GM18498 (cell line): ENCODE data around the gene NCAPD3.
"Not testable (repeated sequence)": the region's sequence is repeated elsewhere in the genome, so short reads cannot be mapped to it uniquely, and the experiment has no call there.

Experiments used
- ATAC-seq: cut with Tn5 transposase; IDR thresholded peaks from one replicate; pipeline ENCODE4 v1.9.1; 2021; ENCODE audit warnings: mild to moderate bottlenecking, moderate library complexity; ENCODE audit not compliant: unreplicated experiment

The NCAPD3 gene, protein sequence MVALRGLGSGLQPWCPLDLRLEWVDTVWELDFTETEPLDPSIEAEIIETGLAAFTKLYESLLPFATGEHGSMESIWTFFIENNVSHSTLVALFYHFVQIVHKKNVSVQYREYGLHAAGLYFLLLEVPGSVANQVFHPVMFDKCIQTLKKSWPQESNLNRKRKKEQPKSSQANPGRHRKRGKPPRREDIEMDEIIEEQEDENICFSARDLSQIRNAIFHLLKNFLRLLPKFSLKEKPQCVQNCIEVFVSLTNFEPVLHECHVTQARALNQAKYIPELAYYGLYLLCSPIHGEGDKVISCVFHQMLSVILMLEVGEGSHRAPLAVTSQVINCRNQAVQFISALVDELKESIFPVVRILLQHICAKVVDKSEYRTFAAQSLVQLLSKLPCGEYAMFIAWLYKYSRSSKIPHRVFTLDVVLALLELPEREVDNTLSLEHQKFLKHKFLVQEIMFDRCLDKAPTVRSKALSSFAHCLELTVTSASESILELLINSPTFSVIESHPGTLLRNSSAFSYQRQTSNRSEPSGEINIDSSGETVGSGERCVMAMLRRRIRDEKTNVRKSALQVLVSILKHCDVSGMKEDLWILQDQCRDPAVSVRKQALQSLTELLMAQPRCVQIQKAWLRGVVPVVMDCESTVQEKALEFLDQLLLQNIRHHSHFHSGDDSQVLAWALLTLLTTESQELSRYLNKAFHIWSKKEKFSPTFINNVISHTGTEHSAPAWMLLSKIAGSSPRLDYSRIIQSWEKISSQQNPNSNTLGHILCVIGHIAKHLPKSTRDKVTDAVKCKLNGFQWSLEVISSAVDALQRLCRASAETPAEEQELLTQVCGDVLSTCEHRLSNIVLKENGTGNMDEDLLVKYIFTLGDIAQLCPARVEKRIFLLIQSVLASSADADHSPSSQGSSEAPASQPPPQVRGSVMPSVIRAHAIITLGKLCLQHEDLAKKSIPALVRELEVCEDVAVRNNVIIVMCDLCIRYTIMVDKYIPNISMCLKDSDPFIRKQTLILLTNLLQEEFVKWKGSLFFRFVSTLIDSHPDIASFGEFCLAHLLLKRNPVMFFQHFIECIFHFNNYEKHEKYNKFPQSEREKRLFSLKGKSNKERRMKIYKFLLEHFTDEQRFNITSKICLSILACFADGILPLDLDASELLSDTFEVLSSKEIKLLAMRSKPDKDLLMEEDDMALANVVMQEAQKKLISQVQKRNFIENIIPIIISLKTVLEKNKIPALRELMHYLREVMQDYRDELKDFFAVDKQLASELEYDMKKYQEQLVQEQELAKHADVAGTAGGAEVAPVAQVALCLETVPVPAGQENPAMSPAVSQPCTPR (N-terminal part only)

GRCh38 chr11:134223836-134224709 lies at the start of gene NCAPD3, which contains the start of gene VPS26B:
NCAPD3 (minus strand) TSS chr11:134223967; CDS start chr11:134223926, 41 bp downstream.
VPS26B (plus strand) TSS chr11:134224671; CDS start chr11:134225123, 452 bp downstream.
- peak; percentile 75 for ATAC-seq

DNA sequence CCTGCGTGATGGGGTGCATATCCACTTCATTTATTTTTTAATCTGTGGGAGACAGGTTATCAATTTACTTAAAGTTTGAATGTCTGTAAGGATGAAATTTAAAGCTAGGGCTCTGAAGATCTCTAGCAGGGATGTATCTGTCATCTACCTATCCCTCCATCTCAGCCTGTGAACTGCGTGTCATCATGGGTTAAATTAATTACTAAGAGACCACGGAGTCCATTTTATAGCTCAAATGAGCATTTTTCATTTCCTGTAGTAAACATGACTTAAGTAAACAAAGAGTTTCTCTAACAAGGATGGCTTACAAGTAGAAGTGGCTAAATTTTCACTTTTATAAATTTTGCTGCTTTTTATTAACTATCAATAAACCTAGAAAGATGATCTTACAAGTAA lies 49.5 kb upstream of the NCAPD3 start:
- no peak for ATAC-seq

GRCh38 chr11:134272381-134273316 lies 48.9 kb upstream of the NCAPD3 start:
- no peak for ATAC-seq

- ATAC-seq = no peak
These were observed 48.2 kb upstream of the NCAPD3 start for GRCh38 chr11:134271978-134272377.

DNA sequence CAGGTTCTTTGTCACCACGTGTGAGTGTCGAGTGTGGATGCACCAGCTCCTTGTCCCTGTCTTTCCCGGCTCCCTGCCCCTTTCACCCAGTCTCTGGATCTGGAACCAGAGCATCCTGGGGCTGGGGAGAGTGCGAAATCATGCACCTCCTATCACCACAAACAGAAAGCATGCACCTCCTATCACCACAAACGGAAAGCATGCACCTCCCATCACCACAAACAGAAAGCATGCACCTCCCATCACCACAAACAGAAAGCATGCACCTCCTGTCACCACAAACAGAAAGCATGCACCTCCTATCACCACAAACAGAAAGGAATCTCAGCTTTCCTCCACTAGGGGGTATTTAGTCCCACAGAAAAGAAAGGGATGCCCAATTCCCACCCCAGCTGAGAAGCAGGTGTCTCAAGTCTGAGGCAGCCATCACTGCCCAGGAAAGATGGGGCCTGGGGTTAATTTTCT lies 46.5 kb upstream of the NCAPD3 start:
- ATAC-seq = no peak

DNA sequence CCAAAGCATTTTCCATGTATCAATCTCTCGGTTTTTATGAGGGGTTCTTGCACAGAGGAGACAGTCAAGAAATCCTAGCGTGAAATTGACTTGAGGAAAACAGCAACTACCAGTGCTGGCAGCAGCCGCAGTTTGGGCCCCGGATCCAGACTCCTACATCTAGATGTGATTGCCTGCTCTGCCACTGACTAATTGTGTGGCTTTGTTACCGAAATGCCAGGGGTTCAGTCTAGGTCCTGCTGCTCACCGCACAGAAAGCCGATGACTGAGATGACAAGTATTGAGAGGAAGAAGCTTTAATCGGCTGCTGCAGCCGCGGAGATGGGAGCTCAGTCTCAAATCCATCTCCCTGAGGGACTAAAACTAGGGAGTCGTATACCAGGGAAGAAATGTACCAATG lies 44.2 kb upstream of the NCAPD3 start:
- no peak for ATAC-seq

- no peak for ATAC-seq
These were observed 43.7 kb upstream of the NCAPD3 start for GRCh38 chr11:134267461-134267860.

- ATAC-seq = no peak
These were observed 43.1 kb upstream of the NCAPD3 start for GRCh38 chr11:134266841-134267251.

- ATAC-seq = no peak
These were observed 42.7 kb upstream of the NCAPD3 start for GRCh38 chr11:134266440-134266839.

GRCh38 chr11:134264966-134265764 lies 41.4 kb upstream of the NCAPD3 start:
- ATAC-seq = no peak

DNA sequence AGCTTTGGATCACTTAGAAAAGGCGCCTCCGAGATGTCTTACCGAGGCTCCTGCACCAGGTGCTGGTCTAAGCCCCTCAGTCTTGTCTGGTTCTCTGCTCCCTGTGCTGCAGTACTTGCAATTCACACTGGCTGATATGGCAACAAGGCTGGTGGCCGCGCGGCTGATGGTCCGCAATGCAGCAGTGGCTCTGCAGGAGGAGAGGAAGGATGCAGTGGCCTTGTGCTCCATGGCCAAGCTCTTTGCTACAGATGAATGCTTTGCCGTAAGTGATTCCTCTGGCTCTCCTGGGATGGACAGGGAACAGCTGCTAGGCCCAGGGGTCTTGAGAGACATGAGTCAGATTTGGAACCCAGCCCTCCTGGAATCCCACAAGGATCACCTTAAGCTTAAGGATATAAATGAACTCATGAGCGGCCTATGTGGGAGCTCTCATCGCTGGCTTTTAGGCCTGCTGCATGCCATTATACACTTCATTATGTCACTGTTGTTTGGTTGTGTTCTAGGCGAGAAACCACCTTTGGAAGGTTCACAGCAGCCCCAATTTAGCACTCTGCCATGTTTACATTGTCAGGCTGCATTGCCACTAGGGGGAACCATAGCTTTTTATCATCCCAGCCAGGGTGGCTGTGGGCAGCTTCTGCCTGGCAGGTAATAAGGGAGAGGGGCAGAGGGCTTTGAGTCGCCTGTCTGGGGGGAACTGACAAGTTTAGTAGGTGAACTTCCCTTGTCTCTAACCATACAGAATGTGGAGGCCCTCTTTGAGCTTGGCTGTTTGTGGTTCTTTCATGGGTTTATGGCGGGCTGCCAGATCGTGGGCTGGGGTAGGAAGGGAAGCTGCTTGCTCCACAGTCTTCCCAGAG lies 38.1 kb upstream of the NCAPD3 start:
- ATAC-seq = no peak

- ATAC-seq = no peak
These were observed 37.2 kb upstream of the NCAPD3 start for GRCh38 chr11:134260983-134261382.

- no peak for ATAC-seq
These were observed 36.7 kb upstream of the NCAPD3 start for GRCh38 chr11:134260503-134260902.

- no peak for ATAC-seq
These were observed 34.8 kb upstream of the NCAPD3 start for GRCh38 chr11:134258577-134258976.

GRCh38 chr11:134257101-134257500 lies 33.3 kb upstream of the NCAPD3 start:
- no peak for ATAC-seq

DNA sequence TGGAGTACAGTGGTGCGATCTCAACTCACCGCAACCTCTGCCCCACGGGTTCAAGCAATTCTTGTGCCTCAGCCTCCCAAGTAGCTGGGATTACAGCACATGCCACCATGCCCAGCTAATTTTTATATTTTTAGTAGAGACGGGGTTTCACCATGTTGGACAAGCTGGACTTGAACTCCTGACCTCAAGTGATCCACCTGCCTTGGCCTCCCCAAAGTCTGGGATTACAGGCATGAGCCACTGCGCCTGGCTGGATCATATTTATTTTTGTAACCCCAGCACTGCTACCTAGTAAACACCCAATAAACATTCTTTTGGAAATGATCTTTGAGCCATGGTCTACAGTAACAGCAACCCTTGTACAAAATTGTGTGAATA lies 31.4 kb upstream of the NCAPD3 start:
- ATAC-seq = not testable (repeated sequence)
